ENCODE measurements around the gene DNASE1L3. TPM values are rescaled to one million over a fixed set of nuclear protein-coding genes. Genes with fewer than 3 reads are reported as not detected.

The DNASE1L3 gene
- total and polyA plus RNA-seq, 2 of the 13 experiments (the other 11 are each of a cell fraction or from before 2014, with no cell fraction given), result 0.86 to 1.7 TPM

DNA sequence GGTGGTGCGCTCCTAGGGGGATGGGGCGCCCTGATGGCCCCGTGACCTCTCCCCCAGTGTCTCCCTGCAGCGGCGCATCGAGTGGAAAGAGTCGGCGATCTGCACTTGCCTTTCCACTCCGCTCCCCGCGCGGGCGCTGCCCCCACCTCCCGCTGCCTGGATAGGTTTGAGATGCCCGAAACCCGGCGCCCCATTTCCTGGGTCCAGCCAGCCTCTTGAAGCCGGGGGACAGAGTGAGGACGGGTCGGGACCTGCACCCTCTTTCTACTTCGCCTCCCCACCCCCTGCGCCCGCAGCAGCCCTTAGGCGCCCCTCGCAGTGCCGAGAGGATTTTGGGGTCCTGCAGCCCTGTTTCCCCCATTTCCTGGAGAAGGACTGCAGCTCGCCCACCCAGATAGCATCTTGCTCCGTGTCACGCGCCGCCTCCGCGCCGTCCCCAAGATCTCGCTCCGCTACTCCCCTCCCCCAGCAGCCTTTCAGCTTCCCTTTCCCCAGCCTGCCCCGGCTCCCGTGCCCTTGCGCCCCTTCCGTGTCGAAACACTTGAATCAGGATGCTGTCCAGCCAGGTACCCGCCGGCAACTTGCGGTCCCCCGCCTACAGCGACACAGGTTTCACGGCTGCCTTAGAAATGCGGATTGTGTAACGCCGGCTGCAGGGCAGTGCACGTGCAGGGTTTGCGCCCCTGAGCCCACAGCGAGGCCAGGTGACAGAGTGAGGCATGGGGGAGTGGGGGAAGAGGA is 27.3 kb upstream of the DNASE1L3 start (continued):
- TF ChIP-seq ZXDC (CRISPR knock-in tag; IDR thresholded peaks at IDR 0.05), result 0 out of 2 replicates have a peak, but pooled peaks have one; percentile 38
- peak; percentile 57; the same call in 1 of the 2 replicates for TF ChIP-seq ZBTB3 (CRISPR knock-in tag; IDR thresholded peaks at IDR 0.05; ENCODE audit: borderline replicate concordance, low read depth)
- TF ChIP-seq DMAP1 (CRISPR knock-in tag; IDR thresholded peaks at IDR 0.05), result peak; percentile 46; the same call in 1 of the 2 replicates
- TF ChIP-seq, protein P1, sequence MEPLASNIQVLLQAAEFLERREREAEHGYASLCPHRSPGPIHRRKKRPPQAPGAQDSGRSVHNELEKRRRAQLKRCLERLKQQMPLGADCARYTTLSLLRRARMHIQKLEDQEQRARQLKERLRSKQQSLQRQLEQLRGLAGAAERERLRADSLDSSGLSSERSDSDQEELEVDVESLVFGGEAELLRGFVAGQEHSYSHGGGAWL (CRISPR knock-in tag; IDR thresholded peaks at IDR 0.05), result peak; percentile 71
- TF ChIP-seq ZBTB20 (CRISPR knock-in tag; IDR thresholded peaks at IDR 0.05; ENCODE audit: borderline replicate concordance, low read depth), result peak; percentile 43; the same call in 1 of the 2 replicates
- TF ChIP-seq MYC (CRISPR knock-in tag; IDR thresholded peaks at IDR 0.05; ENCODE audit: borderline replicate concordance), result peak; percentile 79
- TF ChIP-seq RBAK (CRISPR knock-in tag; IDR thresholded peaks at IDR 0.05), result no peak
- peak; percentile 7 for TF ChIP-seq TAF15 (IDR thresholded peaks at IDR 0.05; ENCODE audit: low read depth, low read length, poor library complexity, severe bottlenecking)
- TF ChIP-seq LCORL (IDR thresholded peaks at IDR 0.05), result no peak
- peak; percentile 76 for TF ChIP-seq LCORL (CRISPR knock-in tag; IDR thresholded peaks at IDR 0.05)
- 0 out of 2 replicates have a peak, but pooled peaks have one; percentile 33 for TF ChIP-seq ZNF205 (CRISPR knock-in tag; IDR thresholded peaks at IDR 0.05)
- peak; percentile 65; the same call in 1 of the 2 replicates for TF ChIP-seq ZNF776 (CRISPR knock-in tag; IDR thresholded peaks at IDR 0.05)
- TF ChIP-seq BHLHE40 (IDR thresholded peaks at IDR 0.05; ENCODE audit: low read length), result peak; percentile 96
- TF ChIP-seq SETDB1 (CRISPR knock-in tag; IDR thresholded peaks at IDR 0.05; ENCODE audit: borderline replicate concordance), result no peak
- TF ChIP-seq EP300 (IDR thresholded peaks at IDR 0.05; ENCODE audit: low read depth in 2 of 2, low read length in 2 of 2), result 0 out of 4 replicates have a peak, but pooled peaks of 1 of the 2 experiments have one; percentile 19
- no peak for TF ChIP-seq EP300 (CRISPR knock-in tag; IDR thresholded peaks at IDR 0.05; ENCODE audit: borderline replicate concordance)
- peak; percentile 25; the same call in 1 of the 2 replicates for TF ChIP-seq RBFOX2 (IDR thresholded peaks at IDR 0.05; ENCODE audit: low read depth, low read length)
- peak; percentile 21; the same call in 1 of the 2 replicates for TF ChIP-seq ZNF766 (CRISPR knock-in tag; IDR thresholded peaks at IDR 0.05; ENCODE audit: borderline replicate concordance)
- TF ChIP-seq ZSCAN31 (CRISPR knock-in tag; IDR thresholded peaks at IDR 0.05; ENCODE audit: low read depth), result no peak; the same call in 1 of the 2 replicates
- no peak for TF ChIP-seq TMF1 (CRISPR knock-in tag; IDR thresholded peaks at IDR 0.05; ENCODE audit: low read depth)
- TF ChIP-seq, protein P2, sequence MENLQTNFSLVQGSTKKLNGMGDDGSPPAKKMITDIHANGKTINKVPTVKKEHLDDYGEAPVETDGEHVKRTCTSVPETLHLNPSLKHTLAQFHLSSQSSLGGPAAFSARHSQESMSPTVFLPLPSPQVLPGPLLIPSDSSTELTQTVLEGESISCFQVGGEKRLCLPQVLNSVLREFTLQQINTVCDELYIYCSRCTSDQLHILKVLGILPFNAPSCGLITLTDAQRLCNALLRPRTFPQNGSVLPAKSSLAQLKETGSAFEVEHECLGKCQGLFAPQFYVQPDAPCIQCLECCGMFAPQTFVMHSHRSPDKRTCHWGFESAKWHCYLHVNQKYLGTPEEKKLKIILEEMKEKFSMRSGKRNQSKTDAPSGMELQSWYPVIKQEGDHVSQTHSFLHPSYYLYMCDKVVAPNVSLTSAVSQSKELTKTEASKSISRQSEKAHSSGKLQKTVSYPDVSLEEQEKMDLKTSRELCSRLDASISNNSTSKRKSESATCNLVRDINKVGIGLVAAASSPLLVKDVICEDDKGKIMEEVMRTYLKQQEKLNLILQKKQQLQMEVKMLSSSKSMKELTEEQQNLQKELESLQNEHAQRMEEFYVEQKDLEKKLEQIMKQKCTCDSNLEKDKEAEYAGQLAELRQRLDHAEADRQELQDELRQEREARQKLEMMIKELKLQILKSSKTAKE (CRISPR knock-in tag; IDR thresholded peaks at IDR 0.05; ENCODE audit: borderline replicate concordance), result 0 out of 2 replicates have a peak, but pooled peaks have one; percentile 65
- peak; percentile 74; the same call in 1 of the 2 replicates for TF ChIP-seq ZNF558 (CRISPR knock-in tag; IDR thresholded peaks at IDR 0.05; ENCODE audit: borderline replicate concordance)
- TF ChIP-seq, protein P3, sequence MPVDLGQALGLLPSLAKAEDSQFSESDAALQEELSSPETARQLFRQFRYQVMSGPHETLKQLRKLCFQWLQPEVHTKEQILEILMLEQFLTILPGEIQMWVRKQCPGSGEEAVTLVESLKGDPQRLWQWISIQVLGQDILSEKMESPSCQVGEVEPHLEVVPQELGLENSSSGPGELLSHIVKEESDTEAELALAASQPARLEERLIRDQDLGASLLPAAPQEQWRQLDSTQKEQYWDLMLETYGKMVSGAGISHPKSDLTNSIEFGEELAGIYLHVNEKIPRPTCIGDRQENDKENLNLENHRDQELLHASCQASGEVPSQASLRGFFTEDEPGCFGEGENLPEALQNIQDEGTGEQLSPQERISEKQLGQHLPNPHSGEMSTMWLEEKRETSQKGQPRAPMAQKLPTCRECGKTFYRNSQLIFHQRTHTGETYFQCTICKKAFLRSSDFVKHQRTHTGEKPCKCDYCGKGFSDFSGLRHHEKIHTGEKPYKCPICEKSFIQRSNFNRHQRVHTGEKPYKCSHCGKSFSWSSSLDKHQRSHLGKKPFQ (CRISPR knock-in tag; IDR thresholded peaks at IDR 0.05; ENCODE audit: insufficient replicate concordance), result peak; percentile 35
